PFSK-1 (cell line): ENCODE results near the gene INA.

Source experiments
- POLR2AphosphoS5 ChIP-seq: IDR thresholded peaks from 2 replicates; pipeline ENCODE4 v1.6.1; 2012; ENCODE audit warnings: low read depth, mild to moderate bottlenecking, control low read depth, low read length, moderate library complexity
- TAF1 ChIP-seq: IDR thresholded peaks from 2 replicates; pipeline ENCODE4 v1.6.1; 2012; ENCODE audit warnings: low read length, control low read depth, borderline replicate concordance; ENCODE audit not compliant: insufficient read depth
- TF ChIP-seq, protein P1 (sequence below), 2 experiments: IDR thresholded peaks; 2 replicates each; pipeline versions ENCODE4 v1.6.1 to v1.8.0; 2011 to 2012; ENCODE audit warnings: low read depth in 2 of 2, low read length in 2 of 2, control low read depth in 1 of 2, inconsistent platforms in 1 of 2, mild to moderate bottlenecking in 1 of 2, moderate library complexity in 1 of 2; ENCODE audit not compliant: insufficient read depth in 1 of 2

DNA sequence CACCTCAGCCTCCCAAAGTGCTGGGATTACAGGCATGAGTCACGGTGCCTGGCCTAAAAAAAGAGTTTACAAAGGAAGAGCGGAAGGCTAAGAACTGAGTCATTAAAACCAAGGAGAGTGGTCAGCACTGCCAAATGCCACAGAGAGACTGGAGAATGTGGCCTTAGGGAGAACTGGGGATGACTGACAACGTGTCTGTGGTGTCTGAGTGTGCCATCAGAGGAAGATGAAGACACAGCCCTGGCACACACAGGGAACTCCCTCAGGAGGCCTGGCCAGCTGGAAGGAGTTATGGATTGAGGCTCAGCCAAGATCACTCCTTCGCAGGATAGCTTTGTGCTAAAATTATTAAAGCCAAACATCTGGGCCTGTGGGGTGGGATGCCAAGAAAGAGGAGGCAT, 3.9 kb upstream of the INA start:
- no peak for TF ChIP-seq TAF1
- no peak for TF ChIP-seq POLR2AphosphoS5
- TF ChIP-seq, protein P1, sequence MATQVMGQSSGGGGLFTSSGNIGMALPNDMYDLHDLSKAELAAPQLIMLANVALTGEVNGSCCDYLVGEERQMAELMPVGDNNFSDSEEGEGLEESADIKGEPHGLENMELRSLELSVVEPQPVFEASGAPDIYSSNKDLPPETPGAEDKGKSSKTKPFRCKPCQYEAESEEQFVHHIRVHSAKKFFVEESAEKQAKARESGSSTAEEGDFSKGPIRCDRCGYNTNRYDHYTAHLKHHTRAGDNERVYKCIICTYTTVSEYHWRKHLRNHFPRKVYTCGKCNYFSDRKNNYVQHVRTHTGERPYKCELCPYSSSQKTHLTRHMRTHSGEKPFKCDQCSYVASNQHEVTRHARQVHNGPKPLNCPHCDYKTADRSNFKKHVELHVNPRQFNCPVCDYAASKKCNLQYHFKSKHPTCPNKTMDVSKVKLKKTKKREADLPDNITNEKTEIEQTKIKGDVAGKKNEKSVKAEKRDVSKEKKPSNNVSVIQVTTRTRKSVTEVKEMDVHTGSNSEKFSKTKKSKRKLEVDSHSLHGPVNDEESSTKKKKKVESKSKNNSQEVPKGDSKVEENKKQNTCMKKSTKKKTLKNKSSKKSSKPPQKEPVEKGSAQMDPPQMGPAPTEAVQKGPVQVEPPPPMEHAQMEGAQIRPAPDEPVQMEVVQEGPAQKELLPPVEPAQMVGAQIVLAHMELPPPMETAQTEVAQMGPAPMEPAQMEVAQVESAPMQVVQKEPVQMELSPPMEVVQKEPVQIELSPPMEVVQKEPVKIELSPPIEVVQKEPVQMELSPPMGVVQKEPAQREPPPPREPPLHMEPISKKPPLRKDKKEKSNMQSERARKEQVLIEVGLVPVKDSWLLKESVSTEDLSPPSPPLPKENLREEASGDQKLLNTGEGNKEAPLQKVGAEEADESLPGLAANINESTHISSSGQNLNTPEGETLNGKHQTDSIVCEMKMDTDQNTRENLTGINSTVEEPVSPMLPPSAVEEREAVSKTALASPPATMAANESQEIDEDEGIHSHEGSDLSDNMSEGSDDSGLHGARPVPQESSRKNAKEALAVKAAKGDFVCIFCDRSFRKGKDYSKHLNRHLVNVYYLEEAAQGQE (IDR thresholded peaks at IDR 0.05; ENCODE audit: insufficient read depth in 1 of 2, low read depth in 2 of 2, low read length in 2 of 2) = peak in 1 of 2 experiments; percentile 18; a peak in 1 of 4 replicates
